ENCODE results near the gene SERPINC1.
"Not testable (repeated sequence)": the region's sequence is repeated elsewhere in the genome, so short reads cannot be mapped to it uniquely, and the experiment has no call there.

Gene SERPINC1

DNA sequence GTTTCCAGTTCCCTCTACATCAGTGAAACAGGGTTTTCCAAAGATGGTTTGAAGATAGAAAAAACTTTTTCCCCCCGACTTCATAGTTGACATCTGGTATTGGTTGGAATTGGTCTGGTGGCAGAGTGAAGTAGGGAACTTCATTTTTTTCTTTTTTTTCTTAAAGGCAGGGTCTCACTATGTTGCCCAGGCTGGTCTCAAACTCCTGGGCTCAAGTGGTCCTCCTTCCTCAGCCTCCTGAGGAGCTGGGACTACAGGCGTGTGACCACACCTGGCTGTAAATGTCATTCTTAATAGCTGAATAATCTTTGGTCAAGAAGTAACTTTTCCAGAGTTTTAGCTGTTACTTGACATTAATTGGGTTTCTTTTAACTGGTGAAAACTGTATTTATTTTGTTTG lies 27.2 kb downstream of the SERPINC1 start:
- no peak for DNase-seq (ENCODE audit: low spot score)

DNA sequence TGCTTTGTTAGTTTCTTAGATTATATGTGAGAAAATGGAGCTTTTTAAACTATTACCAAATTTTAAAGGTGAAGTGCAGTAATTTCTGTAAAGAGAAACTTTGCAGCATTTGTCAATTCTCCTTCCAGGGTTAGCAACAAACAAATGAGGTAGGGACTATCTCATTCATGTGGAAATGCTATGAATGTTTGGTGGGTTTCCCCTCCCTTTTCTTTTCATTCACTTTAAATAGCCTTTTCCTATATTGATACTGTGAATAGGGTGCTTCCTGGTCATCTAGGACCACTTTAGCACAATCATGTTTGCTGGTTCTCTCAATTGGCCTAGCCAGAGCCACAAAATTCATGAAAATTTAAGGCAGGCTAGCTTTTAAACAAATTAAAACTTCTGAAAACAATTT lies 28.4 kb downstream of the SERPINC1 start:
- DNase-seq (ENCODE audit: low spot score), result no peak

DNA sequence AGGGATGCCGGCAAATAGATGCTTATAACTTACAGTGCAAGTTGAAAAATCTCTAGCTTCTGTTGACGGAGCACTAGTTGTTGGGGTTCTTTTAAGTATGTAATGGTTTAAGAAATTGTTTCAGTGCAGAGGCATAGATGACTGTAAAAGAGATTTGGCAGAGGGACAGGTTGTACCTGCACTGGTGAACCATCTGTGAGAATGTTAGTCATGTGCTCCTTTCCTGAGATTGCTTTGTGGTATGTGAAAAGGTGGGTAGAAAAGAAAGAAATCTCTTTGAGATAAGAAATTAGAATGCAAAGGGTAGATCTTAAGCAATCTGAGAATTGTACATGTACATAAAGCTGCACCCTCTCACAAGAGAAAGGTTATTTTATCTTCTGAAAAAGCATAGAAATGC lies 29.5 kb downstream of the SERPINC1 start:
- DNase-seq (ENCODE audit: low spot score), result no peak

DNA sequence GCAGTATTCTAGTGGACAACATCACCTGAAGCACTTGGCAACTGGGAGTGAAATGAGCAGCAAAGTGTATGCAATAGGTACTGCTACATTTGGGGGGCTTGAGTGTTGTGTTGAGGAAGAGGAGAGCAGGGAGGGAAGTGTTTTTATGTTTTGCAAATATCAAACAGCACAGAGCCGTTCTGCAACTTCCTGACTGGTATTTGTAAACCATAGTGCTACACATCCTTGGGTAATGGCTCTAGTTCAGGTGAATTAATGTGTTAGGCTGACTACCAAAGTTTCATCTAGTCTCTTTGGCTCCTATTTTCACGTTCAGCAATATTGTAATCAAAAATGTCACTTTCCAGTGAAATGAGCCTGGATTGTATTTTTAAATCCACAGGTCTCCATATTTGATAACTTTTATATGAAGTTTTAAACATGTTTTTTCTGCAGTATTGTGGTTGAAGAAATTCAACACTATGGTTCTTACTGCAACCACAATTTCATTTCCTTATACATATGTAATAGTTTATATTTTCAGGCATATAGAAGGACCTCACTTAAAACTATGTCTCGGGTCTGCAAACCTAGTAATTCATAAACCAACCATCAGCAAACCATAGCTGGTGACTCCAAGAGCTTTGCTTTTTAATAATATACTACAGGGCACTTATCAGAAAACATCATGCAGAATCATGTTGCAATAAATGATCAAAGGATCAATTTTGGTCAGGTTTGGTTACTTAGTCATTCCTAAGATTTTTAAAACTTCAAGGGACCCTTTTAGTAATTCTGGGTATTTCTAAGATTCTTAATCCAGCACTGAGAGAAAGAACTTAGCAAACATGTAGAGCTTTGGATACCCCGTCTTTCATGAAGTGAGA lies 30.1 kb downstream of the SERPINC1 start:
- no peak for DNase-seq (ENCODE audit: low spot score)

DNA sequence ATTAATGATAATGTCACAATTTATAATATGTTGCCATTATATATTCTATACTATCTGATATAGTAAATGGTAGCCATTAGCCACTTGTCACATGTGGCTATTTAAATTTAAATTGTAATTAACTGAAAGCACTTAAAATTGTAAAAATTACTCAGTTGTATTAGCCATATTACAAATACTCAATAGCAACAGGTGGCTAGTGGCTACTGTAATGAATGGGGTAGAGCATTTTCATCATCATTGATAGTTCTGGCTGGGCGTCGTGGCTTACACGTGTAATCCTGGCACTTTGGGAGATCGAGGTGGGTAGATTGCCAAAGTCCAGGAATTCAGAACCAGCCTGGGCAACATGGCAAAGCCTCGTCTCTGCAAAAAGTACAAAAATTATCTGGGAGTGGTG lies 32.4 kb downstream of the SERPINC1 start:
- DNase-seq (ENCODE audit: low spot score), result no peak

DNA sequence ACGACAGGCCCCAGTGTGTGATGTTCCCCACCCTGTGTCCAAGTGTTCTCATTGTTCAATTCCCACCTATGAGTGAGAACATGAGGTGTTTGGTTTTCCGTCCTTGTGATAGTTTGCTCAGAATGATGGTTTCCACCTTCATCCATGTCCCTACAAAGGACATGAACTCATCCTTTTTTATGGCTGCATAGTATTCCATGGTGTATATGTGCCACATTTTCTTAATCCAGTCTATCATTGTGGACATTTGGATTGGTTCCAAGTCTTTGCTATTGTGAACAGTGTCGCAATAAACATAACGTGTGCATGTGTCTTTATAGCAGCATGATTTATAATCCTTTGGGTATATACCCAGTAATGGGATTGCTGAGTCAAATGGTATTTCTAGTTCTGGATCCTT lies 36.0 kb downstream of the SERPINC1 start:
- DNase-seq (ENCODE audit: low spot score), result not testable (repeated sequence)

DNA sequence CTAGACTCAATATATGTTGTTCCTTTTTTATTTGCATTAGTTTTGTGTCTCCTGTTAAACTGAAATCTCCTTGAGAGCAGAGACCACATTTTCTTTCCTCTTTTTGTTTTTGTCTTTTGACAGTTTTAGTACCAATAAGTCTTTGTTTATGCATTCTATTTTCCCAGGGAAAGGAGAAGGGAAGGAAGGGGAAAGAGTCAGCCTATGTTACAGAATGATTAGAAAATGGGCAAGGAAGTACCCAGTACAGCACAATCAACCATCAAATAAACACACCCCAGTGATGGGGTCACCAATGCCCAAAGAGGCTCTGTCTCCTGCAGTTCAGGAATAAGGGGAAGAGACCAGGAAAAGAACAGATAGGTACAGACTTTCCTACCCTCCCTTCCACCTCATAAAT lies 38.9 kb downstream of the SERPINC1 start:
- DNase-seq (ENCODE audit: low spot score), result no peak

DNA sequence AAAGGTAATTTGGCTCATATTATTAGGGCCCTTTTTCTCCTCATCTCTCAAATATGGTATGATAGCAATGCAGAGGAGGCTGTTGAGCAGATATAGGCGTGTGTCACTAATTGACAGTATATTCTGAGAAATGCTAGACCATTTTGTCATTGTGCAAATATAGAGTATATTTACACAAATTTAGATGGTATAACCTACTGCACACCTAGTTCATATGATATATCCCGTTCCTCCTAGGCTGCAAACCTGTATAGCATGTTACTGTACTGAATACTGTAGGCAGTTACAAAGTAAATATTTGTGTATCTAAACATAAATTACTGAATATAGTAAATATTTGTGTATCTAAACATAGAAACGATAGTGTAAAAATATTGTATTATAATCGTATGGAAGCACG lies 40.4 kb downstream of the SERPINC1 start:
- DNase-seq (ENCODE audit: low spot score), result no peak

DNA sequence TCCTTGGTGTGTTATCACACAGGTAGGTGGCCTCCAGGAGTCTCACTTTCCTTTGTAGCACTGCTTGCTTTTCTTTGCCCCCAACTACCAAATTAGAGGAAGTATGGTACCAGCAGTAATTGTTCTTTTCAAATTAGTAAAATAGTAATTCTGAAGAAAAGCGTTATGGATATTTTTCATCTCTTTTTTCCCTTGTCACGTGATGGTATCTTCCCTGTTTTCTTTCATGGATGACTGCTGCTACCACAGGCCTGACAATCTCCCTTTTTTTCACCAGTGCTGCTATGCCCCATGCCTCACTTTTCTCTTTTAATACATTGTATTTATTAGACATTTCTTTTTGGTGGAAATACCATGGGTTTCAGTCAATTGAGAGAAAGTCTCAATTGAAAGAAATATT lies 45.6 kb downstream of the SERPINC1 start:
- no peak for DNase-seq (ENCODE audit: low spot score)

DNA sequence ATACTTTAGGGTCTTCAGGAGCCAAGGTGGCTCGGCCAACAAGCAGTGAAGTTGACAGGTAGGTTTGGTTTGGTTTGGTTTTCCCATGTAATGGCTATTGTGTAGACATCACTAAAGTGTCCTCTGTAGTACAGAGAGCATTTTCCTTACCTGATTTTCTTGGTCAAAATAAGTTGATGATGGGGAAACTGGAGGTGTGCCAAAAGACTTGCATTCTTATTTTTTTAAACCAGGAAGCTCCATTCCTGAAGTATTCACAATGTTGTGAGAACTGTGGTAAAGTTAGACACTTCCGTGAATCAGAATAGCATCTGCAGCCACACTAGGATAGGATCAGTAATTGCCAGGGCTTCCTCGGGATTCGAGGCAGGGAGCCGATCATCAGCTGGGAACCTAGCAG lies 46.0 kb downstream of the SERPINC1 start:
- DNase-seq (ENCODE audit: low spot score), result no peak

DNA sequence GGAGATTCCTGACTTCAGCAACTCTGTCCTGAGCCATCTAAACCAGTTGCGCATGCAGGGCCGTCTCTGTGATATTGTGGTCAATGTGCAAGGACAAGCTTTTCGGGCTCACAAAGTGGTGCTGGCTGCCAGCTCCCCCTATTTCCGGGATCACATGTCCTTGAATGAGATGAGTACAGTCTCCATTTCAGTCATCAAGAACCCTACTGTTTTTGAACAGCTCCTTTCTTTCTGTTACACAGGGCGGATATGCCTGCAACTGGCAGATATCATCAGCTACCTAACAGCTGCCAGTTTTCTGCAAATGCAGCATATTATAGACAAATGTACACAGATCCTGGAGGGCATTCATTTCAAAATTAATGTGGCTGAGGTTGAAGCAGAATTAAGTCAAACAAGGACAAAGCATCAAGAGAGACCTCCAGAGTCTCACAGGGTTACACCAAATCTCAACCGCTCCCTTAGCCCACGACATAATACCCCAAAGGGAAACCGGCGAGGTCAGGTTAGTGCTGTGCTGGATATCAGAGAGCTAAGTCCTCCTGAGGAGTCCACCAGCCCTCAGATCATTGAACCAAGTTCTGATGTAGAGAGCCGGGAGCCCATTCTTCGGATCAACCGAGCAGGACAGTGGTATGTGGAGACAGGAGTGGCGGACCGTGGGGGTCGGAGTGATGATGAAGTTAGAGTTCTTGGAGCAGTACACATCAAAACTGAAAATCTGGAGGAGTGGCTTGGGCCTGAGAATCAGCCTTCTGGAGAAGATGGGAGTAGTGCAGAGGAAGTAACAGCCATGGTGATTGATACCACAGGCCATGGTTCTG lies 46.7 kb downstream of the SERPINC1 start:
- no peak for DNase-seq (ENCODE audit: low spot score)

DNA sequence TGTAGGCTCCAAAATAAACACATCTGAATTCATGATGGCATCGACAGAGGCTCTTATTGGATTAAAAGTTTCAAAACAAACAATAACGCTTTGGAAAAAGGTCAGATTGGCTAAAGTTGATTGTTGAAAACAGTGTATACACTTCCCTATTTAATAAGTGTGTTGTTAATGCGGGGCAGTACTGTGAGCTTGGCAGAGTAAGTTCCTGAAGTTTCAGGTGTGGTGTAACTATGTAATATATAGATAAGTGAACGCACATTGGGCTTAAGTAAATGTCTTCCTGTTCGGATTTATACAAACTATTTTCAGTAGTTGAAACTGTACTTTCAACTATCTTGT lies 48.1 kb downstream of the SERPINC1 start:
- DNase-seq (ENCODE audit: low spot score), result no peak

DNA sequence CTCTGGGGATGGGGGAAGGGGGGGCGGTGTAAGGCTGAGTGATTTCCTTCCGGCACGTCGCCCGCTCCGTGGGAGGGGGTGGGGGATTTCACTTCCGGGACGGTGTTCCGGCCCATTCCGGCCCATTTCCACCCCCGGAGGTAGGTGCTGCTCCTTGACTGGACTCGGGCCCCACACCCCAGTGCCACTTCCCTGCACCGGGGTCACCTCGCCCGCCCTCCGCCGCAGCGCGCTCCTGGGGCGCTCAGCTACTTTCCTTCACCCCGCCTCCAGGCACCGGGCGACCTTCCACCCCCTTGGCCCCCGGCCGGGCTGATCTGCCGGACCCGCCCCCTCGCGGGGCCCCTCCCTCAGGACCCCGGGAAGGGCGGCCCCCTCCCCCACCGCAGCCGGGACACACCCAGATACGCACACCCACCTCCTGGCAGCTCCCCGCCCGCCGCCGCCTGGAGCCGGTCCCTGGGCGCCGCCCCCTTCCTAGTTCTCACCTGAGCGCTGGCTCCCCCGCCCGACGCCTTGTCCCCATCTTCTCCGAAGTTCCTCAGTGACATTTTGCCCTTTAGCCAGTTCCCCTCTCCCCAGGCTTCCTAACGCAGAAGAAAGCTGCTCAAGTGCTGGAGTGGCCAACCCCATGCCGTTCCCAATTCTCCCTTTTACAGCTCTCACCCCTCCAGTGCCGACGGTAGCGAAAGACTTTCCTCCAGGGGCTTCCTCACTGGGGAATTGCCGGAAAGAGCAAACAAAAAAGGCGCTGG lies 48.7 kb downstream of the SERPINC1 start, which contains the start of gene ZBTB37:
ZBTB37 (plus strand) TSS at position 115 of the 755 bp plus-strand sequence. CDS start 1,846 bp downstream, outside the sequence.
- peak; percentile 81 for DNase-seq (ENCODE audit: low spot score)

DNA sequence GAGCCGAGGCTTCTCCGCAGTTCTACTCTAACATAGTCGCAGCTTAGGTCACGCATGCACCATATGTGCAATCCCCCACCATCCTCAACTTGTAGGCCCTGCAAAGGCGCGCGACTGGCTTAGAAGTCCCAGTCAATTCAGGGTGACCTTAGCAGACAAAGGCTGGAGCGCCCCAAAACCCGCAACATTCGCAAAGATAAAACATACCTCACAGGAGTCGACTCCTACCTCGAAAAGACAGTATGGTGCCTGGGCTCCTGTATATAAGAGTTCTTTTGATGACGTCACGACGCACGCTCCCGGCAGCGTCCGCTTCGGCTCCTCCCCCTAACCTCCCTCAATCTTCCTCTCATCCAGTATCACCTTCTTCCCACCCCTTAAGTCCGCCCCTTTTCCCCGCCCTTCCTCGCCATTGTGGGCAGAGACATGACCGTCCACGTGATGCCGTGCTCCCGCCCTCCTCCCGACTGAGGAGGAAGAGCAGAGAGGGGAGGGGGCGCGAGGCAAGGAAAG lies 49.3 kb downstream of the SERPINC1 start, which contains the start of gene GAS5:
GAS5 (minus strand) TSS at position 237 of the 513 bp plus-strand sequence.
- peak; percentile 98 for DNase-seq (ENCODE audit: low spot score)

DNA sequence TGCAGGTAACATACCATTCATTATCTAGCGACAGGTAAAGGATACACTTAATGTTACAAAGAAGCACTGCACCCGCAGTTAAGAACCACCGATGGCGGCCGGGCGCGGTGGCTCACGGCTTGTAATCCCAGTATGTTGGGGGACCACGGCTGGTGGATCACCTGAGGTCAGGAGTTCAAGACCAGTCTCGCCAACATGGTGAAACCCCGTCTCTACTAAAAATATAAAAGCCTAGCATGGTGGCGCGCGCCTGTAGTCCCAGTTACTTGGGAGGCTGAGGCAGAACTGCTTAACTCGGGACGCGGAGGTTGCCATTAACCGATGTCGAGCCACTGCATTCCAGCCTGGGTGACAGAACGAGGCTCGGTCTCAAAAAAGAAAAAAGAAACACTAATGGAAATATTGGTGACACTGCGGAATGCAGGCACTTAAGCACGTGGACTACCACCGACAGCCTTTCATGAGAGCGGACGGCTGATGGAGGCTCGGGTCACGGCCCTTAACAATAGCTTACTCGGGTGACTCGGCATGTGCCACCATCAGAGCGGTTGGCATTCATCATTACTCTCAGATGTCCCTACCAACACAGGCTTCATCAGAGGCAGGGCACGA lies 49.9 kb downstream of the SERPINC1 start:
- DNase-seq (ENCODE audit: low spot score), result peak; percentile 27

DNA sequence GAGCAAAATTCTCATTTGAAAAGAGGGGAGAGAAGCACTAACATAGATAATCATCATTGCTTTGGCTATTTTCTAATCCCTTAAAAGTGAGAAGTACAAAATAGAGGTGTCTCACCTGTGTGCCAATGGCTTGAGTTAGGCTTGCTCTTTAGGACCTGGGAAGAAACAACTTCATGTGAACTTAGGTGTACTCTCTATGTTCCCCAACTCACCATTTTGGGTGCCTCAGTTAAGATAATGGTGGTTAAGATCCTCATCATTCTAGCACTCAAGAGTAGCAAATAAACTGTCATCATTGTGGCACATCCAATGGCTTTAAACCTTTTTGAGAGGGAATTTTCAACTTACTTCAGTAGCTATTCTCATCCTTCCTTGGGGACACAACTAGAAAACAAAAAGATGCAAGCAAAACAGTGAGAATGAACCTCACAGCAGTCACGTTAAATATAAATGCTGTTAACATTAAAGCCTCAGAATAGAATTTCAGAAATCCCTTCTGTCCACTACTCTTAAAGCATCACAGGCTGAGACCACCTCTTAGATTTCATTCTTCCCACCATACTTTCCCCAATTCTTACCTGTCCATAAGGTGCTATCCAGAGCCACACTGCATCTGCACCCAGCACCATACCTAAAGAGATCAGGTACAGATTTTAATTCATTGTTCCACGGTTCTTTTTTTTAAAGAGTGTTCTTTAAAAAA lies 50.6 kb downstream of the SERPINC1 start:
- no peak for DNase-seq (ENCODE audit: low spot score)

DNA sequence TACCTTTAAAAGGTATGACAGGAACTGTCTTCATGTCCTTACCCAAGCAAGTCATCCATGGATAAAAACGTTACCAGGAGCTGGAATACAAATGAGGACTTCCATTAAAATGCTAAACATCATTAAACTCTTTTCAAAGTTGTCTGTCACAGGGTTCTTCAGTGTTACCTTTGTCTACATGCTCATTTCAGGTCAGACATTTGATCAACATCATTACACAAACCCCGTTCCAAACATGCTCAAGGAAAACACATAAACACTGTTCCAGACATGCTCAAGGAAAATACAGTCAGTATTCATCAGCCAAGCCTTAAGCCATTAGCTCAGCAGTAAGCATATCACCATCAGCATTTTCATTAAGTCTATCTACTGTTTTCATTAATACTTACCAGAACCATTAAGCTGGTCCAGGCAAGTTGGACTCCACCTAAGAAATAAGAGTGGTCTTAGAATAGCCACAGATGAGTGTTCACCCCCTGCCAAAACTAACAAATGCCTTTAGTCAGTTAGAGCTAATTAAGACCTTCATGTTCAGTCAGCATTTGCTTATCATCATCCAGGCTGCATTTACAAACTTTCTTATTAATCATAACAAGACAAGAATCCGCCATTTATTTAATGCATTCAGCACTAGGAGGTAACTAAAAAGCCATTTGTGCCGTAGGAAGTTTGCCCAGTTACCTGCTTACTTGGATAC lies 51.5 kb downstream of the SERPINC1 start:
- DNase-seq (ENCODE audit: low spot score), result no peak

DNA sequence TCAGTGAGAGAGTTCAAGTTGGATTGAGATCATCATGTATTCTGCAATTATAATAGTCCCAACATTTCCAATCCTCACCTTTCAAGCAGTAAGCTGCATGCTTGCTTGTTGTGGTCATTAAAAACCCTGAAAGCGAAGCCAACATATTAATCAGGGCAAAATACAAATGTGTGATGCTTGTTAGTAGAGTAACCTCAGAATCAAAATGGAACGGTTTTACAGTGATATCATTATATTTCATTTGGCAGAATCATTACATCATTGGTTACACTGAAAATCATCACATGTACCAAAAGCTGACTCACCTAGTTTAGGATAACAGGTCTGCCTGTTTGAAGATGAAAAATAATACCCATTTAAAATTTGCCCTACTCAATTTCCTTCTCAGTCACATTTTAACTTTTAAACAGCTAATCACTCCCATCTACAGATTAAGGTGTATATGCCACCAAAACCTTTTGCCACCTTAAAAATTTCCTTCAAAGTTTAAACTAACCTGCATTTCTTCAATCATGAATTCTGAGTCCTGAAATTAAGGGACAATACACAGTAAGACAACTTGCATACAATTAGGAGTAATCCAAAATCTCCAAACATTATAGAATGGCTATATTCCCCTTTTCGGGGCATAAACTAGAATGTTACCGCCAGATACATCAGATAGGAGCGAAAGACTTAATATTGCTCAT lies 52.8 kb downstream of the SERPINC1 start:
- no peak for DNase-seq (ENCODE audit: low spot score)

DNA sequence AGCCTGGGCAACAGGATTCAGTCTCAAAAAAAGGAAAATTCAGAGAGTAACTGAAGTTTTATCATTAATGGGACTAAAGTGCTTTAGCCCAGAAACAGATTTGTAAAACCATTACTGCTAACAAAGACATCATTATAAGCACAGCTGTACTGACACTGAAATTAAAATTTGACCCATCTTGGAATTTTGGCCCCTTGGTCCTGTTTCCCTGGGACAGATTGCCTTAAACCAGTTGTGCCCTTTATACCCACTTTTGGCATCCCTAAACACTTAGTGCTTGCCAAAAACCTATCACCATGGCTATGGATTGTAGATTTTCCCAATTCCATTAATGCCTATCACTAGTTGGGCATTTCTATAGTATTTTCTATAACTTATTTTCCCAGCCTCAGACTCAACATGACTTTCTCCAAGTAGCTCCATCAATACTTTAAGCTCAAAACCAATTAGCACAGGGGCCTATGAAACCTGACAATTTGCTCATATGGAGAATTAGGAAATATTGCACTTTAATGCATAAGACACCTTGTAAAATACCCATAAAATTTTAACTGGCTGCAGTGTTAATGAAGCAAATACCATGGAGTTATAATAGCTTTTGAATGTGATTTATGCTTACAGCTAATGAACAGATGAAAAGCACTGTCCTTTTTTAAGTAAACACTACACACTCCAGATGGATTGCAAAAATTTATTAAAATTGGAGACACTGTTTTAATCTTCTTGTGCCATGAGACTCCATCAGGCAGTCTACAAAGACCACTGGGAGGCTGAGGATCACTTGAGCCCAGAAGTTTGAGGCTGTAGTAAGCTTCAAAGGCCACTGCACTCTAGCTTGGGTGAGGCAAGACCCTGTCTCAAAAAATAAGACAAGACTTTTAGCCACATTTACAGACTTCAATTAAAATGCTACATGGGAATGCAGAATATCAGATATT lies 53.6 kb downstream of the SERPINC1 start:
- DNase-seq (ENCODE audit: low spot score), result no peak
